HG03108 (cell line): ENCODE measurements around the gene CERS3.

ENCODE experiments used
- ATAC-seq: cut with Tn5 transposase; IDR thresholded peaks from one replicate; pipeline ENCODE4 v1.9.1; 2021; ENCODE audit warnings: moderate library complexity; ENCODE audit not compliant: unreplicated experiment

The CERS3 gene

DNA sequence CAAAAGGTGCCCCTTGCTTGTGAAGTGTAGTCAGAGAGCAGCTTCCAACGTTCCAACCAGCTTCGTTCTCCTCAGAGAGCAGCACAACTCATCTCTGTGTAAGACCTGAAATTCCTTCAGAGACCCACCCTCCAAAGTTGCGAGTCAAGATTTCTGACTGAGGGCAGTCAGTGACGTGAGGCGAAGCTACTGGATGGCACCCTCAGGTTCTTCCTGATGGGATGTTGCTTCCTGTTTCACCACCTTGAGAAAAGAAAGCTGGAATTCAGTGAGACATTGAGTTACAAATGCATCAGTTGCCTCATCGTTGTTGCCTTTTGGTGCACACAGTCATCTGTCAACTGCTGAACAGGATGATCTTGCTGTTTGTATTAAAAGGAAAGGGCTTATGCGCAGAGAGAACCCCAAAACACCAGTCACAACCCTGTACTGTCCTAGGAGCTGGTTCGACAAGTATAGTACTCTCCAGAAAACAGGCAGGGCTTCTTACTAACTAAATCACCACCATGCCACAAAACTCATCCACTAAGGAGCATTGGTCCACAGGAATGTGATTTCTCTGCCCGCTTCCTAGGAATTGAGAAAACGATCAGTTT, at the start of gene CERS3:
TSS of gene CERS3 (minus strand) at position 118 of the 596 bp plus-strand sequence. CDS start 27,101 bp downstream, outside the sequence.
- ATAC-seq: no peak

DNA sequence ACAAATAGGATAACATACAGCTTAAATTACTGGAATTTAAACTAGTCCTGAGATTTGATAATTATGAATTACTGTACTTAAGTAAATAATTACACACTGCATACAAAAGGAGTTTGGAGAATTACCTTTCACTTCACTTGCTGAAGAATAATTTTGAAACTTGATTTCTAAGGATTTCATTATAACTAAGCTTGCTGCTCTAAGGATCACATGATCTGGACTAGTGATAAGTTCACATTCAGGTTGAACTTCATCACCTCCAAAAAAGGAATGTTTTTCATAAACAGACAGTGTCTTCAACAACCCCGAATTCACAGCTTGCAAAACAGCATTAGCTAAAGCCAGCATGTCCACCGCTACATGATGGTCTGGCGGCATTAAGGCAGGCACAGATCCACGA, 44.8 kb upstream of the CERS3 start:
- no peak for ATAC-seq

DNA sequence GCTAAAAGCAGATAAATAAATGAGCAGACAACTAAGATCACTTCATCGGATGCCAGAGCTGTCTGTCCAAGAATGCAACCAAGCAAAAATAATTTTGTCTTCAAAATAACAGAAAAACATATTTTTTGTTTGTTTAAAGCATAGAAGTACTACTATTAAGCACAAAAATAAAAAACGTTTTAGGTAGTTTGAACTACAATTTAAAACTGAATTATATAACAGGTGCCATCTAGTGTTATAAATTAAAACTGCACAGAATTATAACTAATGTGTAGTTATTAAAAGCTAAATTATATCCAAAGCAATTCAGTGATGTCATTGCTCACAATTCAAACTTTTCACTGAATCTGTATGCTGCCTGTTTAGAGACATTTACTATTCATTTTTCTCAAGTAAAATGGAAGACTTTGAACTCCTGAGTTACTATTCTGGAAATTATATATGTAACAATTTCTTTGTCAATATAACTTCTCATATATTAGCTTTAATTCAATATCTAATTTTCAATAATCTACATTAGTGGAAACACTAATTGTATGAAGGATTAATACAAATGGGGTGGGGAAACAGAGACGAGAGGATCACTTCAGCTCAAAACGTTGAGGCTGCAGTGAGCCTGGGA, 43.7 kb upstream of the CERS3 start:
- ATAC-seq: no peak

DNA sequence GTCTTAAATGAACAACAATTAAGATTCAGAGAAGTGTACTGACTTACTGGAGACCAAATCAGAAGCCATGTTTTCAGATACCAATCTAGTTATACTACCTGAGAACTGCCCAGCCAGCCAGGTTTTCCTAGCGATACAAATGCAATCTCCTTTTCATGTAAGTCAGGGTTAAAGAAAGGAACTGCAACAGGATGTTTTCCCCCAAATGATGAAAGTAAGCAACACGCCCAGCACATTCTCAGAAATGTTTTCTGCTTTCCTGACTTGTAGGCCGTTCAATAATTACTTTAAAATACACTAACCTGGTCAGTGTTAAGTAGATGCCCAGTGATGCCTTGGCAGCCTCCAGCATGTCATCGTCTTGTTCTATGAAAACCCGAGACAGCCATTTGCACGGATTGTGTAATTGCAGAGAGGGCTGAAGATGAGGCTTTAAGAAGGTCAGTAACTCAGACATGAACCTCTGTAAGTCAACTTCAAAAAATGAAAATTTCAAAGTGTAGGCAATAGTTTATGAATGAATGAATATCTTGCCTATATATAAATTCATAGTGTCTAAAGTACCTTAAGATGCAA, 42.9 kb upstream of the CERS3 start:
- ATAC-seq: no peak

GRCh38 chr15:100570735-100571313, 42.1 kb upstream of the CERS3 start:
- ATAC-seq: peak; percentile 89

DNA sequence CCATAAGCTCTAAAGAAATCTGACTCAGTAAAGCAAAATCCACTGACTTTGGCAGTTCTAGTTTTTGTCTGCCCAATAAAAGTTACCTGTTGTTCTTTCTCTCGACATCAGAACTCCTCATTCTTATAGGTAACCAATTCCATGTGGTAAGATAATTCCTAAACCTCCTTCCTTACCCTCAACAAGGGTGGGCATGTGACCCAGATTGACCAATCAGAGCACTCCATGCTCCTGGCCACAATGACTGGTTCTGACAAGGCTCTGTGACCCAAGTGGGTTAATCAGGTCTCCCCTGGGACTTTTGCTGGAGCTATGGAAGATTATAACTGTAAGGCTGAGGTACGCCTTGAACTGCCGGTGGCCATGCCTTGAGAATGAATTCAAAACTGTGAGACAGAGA, 41.5 kb upstream of the CERS3 start:
- ATAC-seq: no peak

- no peak for ATAC-seq
Observed at GRCh38 chr15:100569391-100569790, 40.6 kb upstream of the CERS3 start.

GRCh38 chr15:100566850-100567628, 38.3 kb upstream of the CERS3 start:
- no peak for ATAC-seq

- ATAC-seq: no peak
Observed at GRCh38 chr15:100565591-100565990, 36.8 kb upstream of the CERS3 start.

DNA sequence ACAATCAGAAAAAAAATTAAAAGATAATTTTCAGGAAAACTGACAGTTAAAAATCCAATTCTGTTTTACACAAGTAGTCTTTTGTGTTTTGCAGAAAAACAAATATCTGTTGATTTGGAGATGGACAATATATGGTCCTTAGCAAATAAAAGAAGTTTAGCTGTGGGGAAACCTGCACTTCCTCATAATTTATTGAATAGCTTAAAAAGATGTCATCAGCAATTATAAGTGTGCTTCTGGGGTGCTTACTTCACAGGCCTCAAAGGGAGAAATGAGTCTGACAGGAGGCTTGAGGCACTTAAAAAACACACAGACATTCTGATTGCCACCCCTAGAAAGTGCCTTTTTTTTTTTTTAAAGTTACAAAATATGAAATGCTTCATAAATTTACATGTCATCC, 31.6 kb upstream of the CERS3 start:
- no peak for ATAC-seq

GRCh38 chr15:100559330-100559729, 30.6 kb upstream of the CERS3 start:
- ATAC-seq: no peak

GRCh38 chr15:100558771-100559254, 30.1 kb upstream of the CERS3 start:
- no peak for ATAC-seq

DNA sequence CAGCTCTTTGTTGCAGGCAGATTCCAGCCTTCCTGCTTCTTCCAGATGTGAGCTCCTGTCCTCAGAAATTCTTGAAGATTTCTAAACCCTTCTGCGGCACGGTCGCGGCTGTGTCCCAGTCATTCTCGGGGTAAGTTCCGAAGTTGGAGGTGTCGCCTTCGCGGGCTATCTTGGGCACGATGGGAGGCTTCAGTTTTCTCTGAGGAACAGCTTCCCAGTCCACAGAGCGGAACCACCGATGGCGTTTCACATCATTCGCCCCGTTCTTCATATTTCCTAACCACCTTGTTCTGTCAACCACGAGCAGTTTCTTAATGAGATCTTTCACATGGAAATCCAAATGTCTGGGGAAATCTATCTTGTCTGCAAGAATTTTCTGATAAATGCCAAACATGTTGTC, 24.7 kb upstream of the CERS3 start:
- no peak for ATAC-seq

DNA sequence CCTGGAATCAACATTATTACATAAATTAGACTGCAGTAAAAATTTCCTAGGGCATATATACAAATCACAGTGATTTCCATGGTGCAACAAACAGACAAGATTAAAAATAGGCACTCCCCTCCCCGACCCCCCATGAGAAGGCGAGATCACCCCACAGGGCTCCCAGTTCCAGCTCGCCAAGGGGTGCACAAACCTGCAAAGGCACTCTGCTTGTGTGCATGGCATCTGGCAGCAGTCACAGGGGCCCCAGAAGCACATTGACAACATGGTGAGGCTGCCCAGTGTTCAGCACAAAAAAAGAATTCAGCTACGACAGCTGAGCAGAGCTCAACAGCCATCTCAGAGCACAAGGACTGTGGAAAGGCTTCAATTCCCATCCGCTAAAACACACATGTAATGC, 19.2 kb upstream of the CERS3 start:
- ATAC-seq: no peak

GRCh38 chr15:100544946-100545345, 16.2 kb upstream of the CERS3 start:
- no peak for ATAC-seq

DNA sequence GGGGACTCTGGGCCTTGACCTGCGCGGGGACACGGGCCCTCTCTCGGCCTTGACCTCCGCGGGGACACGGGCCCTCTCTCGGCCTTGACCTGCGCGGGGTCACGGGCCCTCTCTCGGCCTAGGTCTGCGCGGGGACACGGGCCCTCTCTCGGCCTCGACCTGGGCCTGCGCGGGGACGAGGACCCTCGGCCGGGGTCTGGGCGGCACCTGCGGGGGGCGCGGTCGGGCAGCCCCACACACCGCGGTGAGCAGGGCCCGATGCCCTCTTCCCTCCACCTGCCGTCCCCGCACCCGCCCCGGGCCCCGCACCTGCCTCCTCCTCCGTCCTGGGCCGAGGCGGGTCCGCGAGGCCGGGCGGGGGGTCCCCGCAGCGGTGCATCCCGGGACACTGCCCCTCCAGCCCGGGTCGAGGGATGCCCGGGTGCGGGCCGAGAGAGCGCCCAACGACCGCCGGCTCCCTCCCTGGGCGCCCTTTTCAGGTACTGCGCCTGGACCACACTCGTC, 15.6 kb upstream of the CERS3 start:
- ATAC-seq: no peak

DNA sequence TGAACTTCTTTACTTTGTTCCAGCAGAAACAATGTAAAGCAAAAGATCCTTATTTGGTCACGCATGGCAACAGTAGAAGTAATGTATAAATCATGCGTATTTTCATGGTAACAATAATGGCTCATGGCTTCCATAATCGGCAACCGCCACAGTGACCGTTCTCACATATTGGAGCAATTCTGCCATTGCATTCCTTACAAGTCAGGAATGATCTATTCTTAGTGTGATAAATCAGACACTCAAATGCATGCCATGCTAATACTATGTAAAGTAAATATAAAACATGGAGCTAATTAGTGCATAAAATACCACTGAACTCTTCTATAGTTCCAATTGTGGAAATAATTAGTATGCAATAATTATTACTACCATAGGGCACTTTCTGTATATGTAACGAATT, 13.5 kb upstream of the CERS3 start:
- ATAC-seq: no peak

DNA sequence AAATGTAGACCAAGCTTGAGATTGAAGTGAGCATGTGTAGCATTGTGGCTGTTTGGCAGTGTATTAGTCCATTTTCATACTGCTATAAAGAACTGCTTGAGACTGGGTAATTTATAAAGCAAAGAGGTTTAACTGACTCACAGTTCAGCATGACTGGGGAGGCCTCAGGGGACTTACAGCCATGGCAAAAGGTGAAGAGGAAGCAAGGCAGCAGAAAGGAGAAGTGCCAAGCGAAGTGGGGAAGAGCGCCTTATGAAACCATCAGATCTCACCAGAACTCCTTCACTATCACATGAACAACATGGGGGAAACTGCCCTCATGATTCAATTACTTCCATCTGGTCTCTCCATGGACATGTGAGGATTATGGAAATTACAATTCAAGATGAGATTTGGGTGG, 8.6 kb upstream of the CERS3 start:
- peak; percentile 80 for ATAC-seq

DNA sequence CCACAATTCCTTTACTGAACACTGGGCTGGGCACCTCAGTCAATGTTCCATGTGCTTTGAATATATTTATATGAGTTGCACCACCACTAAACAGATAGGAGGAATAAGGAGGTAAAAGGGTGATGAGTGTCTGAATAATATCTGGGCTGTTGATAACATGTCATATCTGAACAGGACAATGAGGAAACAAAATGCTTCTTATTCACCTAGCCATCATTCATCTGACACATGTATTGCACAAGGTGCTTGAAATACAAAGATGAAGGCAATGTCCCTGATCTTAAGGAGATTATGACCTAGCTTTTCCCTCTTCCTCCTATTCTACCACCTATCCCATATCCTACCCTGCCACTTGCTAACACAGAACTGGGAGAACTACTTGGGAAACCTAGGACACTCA, 8.0 kb upstream of the CERS3 start:
- no peak for ATAC-seq

DNA sequence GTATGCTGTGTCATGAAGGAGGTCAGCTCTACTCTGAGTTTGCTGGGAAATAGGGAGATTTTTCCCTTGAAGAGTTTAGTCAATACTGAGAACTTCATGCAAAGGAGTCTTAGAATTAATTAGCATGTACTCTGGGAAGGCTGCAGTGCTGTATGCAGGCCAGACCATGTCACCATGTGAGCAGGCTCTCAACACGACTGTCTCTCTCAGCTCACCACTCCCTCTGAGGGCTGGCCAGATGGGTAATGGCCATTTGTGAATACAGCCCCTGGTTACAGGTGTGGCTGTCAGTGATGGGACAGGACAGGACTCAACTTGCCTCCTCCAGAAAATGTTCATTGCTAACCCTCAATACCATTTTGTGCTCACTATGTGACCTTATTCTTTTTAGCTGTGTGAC, 5.1 kb upstream of the CERS3 start:
- ATAC-seq: no peak

- no peak for ATAC-seq
Observed at GRCh38 chr15:100531823-100532327, 3.1 kb upstream of the CERS3 start.
